ENCODE results near the gene EFNB3. TPM values are rescaled to one million over a fixed set of nuclear protein-coding genes. Genes with fewer than 3 reads are reported as not detected.

The EFNB3 gene
- total RNA-seq, 1 experiment from 2014 or later: 0.07 TPM

- peak; percentile 16 for TF ChIP-seq TCF7L2 (IDR thresholded peaks at IDR 0.05; ENCODE audit: borderline replicate concordance, extremely low read depth, insufficient read depth, insufficient read length)
These were observed 40.9 kb downstream of the EFNB3 start (continued) for GRCh38 chr17:7745748-7746470.

DNA sequence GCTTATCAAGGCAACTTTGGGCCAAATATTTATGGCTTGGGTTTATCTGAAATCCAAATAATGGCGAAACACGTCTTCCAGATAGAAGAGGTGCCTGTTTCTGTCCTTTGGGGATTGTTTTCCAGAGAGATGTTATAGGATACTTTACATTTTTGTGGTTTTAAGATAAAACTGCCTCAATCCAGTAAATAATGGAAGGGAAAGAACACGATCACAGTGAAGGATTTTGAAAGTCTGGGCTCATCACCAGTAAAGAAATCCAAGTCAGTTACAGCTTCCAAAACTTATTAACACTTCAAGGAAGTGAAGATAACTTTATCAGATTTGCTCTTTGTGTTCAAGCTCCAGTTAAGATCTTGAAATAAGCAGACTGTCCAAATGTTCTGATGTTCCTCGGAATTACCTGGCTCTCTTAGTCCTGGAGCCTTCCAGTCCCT is 42.7 kb downstream of the EFNB3 start:
- H4K20me1 ChIP-seq (ENCODE audit: insufficient read depth): no peaks in the 10 kb centered on the region
- no peaks in the 10 kb centered on the region for H3K9me3 ChIP-seq (ENCODE audit: control insufficient read depth in 1 of 2, insufficient read depth in 1 of 2, low read depth in 1 of 2, low read length in 2 of 2)
- ChIA-PET CTCF (interaction anchor here (0.5 to 1.3 kb wide), 2 partner anchors 8 to 251 kb away, joined by 3 read pairs; no protein-coding TSS in a partner anchor), POLR2A (no interaction called here), RAD21 (ENCODE audit: low non-redundant PET in 1 of 2, low total read pairs in 2 of 2, uncharacterized antibody in 2 of 2, unreplicated experiment in 2 of 2) (no interaction called here)
- intact Hi-C loops (cut with micrococcal nuclease): no loop called here
- no TSS peak for BruUV-seq (replicated peaks)
- ATAC-seq (no peak), DNase-seq (ENCODE audit: low read depth, low spot score) (no peak)
- TF ChIP-seq ELF1 (IDR thresholded peaks at IDR 0.05; ENCODE audit: borderline replicate concordance, low read depth) (no peak), EZH2 (IDR thresholded peaks at IDR 0.05) (no peak), ZNF274 (IDR thresholded peaks at IDR 0.05; ENCODE audit: low read depth, low read length) (no peak), CEBPB (IDR thresholded peaks at IDR 0.05; ENCODE audit: low read depth) (no peak), EZH2phosphoT487 (IDR thresholded peaks at IDR 0.05; ENCODE audit: borderline replicate concordance) (no peak), MAX (IDR thresholded peaks at IDR 0.05) (no peak), SRF (IDR thresholded peaks at IDR 0.05; ENCODE audit: low read depth) (no peak), TCF7L2 (IDR thresholded peaks at IDR 0.05; ENCODE audit: borderline replicate concordance, extremely low read depth, insufficient read depth, insufficient read length) (no peak)
- no peaks in the 10 kb centered on the region for H3K79me2 ChIP-seq (ENCODE audit: insufficient read depth, low read length)
- no peak overlapping the region for H3K4me2 ChIP-seq (ENCODE audit: low read length)
- H3K36me3 ChIP-seq (ENCODE audit: control insufficient read depth in 1 of 2, insufficient read depth in 2 of 2, low read length in 2 of 2): no peaks in the 10 kb centered on the region
- H3K4me3 ChIP-seq (replicated peaks in 1 of 2; ENCODE audit: low read depth in 1 of 2, low read length in 2 of 2): no peak overlapping the region
- H3K27ac ChIP-seq (ENCODE audit: low read depth, low read length): no peak overlapping the region
- H2AFZ ChIP-seq (ENCODE audit: low read depth, low read length, poor library complexity, severe bottlenecking): peak overlapping the region; percentile 24
- H3K27me3 ChIP-seq (ENCODE audit: insufficient read depth, low read length): no peaks in the 10 kb centered on the region
- H3K9ac ChIP-seq (ENCODE audit: low read length): no peak overlapping the region
- no peaks in the 10 kb centered on the region for H3K9me2 ChIP-seq (ENCODE audit: insufficient read depth)
- peaks cover 23 to 43% of the 10 kb centered on the region in 2 experiments for H3K4me1 ChIP-seq (ENCODE audit: control insufficient read depth in 1 of 2, insufficient read depth in 2 of 2, low read length in 2 of 2)

Measured in HCT116 (cell line).